NT2/D1 (cell line): ENCODE measurements around the gene SLC6A7.

Experiments used
- DNase-seq: peaks from one replicate; pipeline ENCODE4 v3.0.0-alpha.2; 2011; ENCODE audit warnings: low read depth, low spot score
- H3K27me3 ChIP-seq: 2 replicates; pipeline ENCODE4 v1.6.0; 2011; ENCODE audit warnings: mild to moderate bottlenecking; ENCODE audit not compliant: insufficient read length, insufficient read depth
- H3K36me3 ChIP-seq: 2 replicates; pipeline ENCODE4 v1.6.1; 2011; ENCODE audit warnings: mild to moderate bottlenecking, low read length, mixed read lengths; ENCODE audit not compliant: insufficient read depth, insufficient read length
- H3K4me1 ChIP-seq: 2 replicates; pipeline ENCODE4 v1.5.1; 2011; ENCODE audit not compliant: insufficient read depth, insufficient read length
- H3K4me3 ChIP-seq: 2 replicates; pipeline ENCODE4 v1.5.1; 2011; ENCODE audit warnings: low read depth; ENCODE audit not compliant: insufficient read length
- H3K9ac ChIP-seq: 2 replicates; pipeline ENCODE4 v1.6.0; 2011; ENCODE audit warnings: low read depth; ENCODE audit not compliant: insufficient read length
- H3K9me3 ChIP-seq: 2 replicates; pipeline ENCODE4 v1.5.1; 2011; ENCODE audit warnings: mild to moderate bottlenecking, low read length; ENCODE audit not compliant: insufficient read depth
- SUZ12 ChIP-seq: IDR thresholded peaks from 2 replicates; pipeline ENCODE4 v1.6.1; 2011; ENCODE audit not compliant: insufficient read length, insufficient read depth; ENCODE audit errors: extremely low read depth
- YY1 ChIP-seq: IDR thresholded peaks from 2 replicates; pipeline ENCODE4 v1.6.1; 2011; ENCODE audit not compliant: insufficient read length, insufficient read depth
- ZNF274 ChIP-seq: IDR thresholded peaks from 2 replicates; pipeline ENCODE4 v1.6.1; 2011; ENCODE audit warnings: mild to moderate bottlenecking, low read depth, low read length

Gene SLC6A7

DNA sequence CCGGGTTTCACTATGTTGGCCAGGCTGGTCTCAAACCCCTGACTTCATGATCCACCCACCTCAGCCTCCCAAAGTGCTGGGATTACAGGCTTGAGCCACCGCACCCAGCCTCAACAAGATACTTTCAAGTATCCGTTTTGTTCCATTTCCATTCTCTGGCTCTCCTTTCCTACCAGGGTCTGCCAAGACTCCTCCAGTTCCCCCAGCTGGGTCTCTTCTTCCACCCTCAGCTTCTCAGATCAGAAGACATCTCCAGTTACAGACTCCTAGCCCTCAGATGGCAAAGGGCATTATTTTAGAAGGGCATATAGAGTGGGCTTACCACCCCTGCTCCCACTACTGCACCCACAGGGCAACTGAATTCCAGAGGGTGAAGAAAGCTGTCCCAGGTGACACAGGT is 32.7 kb upstream of the SLC6A7 start:
- TF ChIP-seq YY1 (no peak), ZNF274 (no peak), SUZ12 (no peak)
- Histone ChIP-seq H3K9ac (no peak overlapping the region), H3K4me3 (no peak overlapping the region), H3K27me3 (peaks cover 18% of the 10 kb centered on the region), H3K9me3 (no peaks in the 10 kb centered on the region), H3K36me3 (peaks cover 17% of the 10 kb centered on the region), H3K4me1 (peaks cover 30% of the 10 kb centered on the region)
- no peak for DNase-seq

DNA sequence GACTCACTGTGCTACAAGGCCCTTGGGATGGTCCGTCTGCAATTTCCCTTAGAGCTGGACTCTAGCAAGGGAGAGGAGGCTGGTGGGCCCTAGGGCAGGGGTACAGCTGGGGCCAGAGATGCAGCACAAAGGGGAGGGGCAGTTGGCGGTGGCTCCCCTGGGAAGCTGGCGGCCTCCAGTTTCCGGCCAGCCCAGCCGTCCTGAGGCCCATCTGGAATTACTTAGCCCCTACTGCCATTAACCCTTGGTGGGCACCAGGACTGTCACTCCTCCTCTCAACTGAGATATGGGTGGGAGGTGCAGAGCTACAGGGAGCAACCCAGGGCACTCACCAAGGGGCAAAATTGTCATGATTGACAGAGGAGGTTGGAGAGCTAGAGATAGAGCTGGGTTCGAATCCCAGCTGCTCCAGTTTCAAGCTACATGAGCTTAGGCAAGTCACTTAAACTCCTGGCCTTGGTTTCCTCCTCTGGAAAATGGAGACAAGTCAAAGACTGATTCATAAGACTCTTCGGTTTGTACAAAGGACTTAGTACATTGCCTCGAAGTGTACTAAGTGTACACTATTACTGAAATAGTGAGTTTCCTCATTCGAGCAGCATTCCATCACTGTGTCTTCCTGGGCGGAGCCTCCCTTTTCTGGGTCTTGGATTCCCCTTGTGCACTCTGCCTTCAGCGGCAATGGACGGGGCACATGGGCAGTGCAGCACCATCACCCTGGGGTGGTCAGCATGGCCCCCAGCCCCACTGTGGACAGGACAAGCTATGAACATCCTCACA is 31.5 kb upstream of the SLC6A7 start:
- Histone ChIP-seq H3K4me1 (peaks cover 25% of the 10 kb centered on the region), H3K9ac (no peak overlapping the region), H3K27me3 (peaks cover 22% of the 10 kb centered on the region), H3K9me3 (no peaks in the 10 kb centered on the region), H3K4me3 (no peak overlapping the region), H3K36me3 (peaks cover 5% of the 10 kb centered on the region)
- DNase-seq = no peak
- TF ChIP-seq ZNF274 = no peak
- no peak for TF ChIP-seq SUZ12
- TF ChIP-seq YY1 = no peak

DNA sequence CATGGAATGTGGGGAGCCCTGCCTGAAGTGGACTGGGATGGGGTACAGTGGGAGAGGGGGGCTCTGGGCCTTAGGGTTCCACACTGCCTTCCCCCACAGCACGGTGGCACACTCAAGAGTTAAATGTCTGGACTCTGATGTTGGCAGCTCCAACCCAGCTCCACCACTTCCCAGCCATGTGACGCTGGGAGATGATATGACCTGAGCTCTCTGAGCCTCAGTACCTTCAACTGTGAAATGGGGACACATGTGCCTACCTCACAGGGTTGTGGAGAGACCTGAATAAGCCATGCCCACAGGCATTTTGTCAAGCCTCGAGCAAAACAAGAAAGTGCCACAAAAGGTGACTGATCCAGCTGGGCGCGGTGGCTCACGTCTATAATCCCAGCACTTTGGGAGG is 30.8 kb upstream of the SLC6A7 start:
- Histone ChIP-seq H3K4me1 (peaks cover 21% of the 10 kb centered on the region), H3K36me3 (no peaks in the 10 kb centered on the region), H3K9me3 (no peaks in the 10 kb centered on the region), H3K9ac (no peak overlapping the region), H3K27me3 (peaks cover 28% of the 10 kb centered on the region), H3K4me3 (no peak overlapping the region)
- DNase-seq = no peak
- TF ChIP-seq ZNF274 (no peak), YY1 (no peak), SUZ12 (no peak)

DNA sequence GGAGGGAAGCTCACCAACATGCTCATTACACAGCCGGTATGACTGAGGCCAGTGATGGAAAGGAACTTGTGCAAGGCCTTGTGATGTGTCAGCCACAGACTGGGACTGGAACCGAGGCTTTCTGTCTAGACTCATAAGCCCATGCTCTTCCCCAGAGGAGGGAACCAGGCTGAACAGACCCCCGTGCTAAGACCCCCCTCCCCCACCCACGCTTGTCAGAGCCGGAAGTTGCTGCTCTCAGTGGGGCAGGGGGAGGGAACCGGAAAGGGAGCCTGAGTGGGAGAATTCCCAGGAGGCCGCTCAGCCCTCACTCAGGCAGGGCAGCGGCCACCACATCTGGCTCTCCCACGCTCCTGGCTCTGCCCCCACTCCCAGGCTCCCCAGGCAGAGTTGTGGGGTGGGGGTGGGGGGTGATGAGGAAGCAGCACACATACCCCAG is 30.1 kb upstream of the SLC6A7 start:
- H3K9me3 ChIP-seq = no peaks in the 10 kb centered on the region
- H3K36me3 ChIP-seq = no peaks in the 10 kb centered on the region
- no peak for DNase-seq
- TF ChIP-seq SUZ12 = no peak
- TF ChIP-seq YY1 = no peak
- TF ChIP-seq ZNF274 = no peak
- H3K4me1 ChIP-seq = peaks cover 23% of the 10 kb centered on the region
- H3K27me3 ChIP-seq = peaks cover 35% of the 10 kb centered on the region
- no peak overlapping the region for H3K4me3 ChIP-seq
- no peak overlapping the region for H3K9ac ChIP-seq

DNA sequence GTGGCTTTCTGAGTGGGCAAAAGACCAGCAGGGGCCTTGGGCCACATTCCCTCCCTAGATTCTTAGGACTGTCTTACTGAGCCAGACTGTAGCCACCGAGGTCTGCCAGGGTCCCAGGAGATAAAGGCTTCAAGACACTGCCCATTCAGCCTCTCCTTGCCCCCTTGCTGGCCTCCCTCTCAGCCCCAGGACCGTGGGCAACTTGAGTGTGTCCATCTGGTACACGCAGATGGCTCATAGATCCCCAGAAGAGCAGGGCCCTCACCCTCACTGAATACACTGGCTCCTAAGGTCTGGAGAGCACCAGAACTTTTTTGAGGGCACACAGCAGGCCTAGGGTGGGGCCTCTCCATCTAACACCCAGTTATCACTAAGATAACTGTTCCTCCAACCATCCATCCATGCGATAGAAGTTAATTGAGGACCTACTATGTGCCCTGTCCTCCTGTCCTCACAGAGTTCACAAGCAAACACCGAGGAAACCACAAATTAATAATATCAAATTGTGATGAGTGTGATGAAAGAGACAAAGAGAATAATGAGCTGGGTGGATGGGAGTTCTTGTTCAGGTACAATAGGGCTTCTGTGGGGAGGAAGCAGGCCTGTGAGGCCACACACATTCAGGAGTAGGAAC is 29.3 kb upstream of the SLC6A7 start:
- TF ChIP-seq YY1 (no peak), SUZ12 (no peak), ZNF274 (no peak)
- no peak overlapping the region for H3K4me3 ChIP-seq

DNA sequence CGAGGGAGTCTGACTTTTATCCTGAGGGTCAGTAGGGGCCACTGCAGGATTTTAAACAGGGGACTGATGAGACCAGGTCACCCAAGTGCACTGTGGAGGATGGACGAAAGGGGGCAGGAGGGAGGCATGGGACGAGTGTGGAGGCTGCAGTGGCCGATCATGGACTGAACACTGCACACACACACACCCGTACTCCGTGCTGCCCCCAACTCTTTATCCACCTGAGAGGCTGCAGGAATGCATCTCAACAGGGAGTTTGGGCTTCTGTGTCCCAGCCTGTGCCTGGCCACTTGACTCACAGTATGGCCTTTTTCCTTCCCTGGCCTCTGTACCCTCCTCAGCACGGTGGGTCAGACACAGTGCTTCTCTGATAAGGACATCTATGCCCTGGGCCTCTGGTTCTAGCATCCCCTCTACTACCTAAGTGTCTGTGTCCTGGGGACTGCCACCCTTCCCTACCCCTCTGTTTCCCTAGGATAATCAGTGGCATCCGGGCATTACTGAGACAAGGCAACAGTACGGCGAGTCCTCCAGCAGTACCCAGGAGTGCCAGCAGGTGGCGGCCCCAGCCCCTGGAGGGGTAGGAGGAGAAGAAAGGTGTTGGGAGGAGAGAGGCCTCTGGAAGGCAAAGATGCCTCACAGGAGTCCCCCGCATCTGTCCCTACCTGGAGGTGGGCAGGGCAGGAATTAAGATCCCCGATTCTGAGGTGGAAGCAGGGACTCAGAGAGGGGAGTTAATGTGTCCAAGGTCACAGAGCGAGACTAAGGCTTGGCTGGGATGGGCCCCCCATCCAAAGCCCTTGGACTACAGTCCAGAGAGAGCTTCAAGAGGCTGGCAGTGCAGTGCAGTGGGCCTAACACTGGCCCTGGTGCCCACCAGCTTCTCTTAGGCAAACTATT is 28.4 kb upstream of the SLC6A7 start:
- Histone ChIP-seq H3K9ac (no peak overlapping the region), H3K9me3 (no peaks in the 10 kb centered on the region), H3K27me3 (peaks cover 47% of the 10 kb centered on the region), H3K4me3 (no peak overlapping the region), H3K36me3 (no peaks in the 10 kb centered on the region), H3K4me1 (peaks cover 23% of the 10 kb centered on the region)
- DNase-seq = no peak
- TF ChIP-seq ZNF274 (no peak), SUZ12 (no peak), YY1 (no peak)

More for the DNA sequence above, 29.3 kb upstream of the SLC6A7 start:
- H3K36me3 ChIP-seq = no peaks in the 10 kb centered on the region
- H3K9ac ChIP-seq = no peak overlapping the region
- H3K9me3 ChIP-seq = no peaks in the 10 kb centered on the region
- peaks cover 43% of the 10 kb centered on the region for H3K27me3 ChIP-seq
- DNase-seq = no peak
- peaks cover 23% of the 10 kb centered on the region for H3K4me1 ChIP-seq
